ENCODE measurements around the gene UNK. TPM values are rescaled to one million over a fixed set of nuclear protein-coding genes. Genes with fewer than 3 reads are reported as not detected.

The UNK gene
- total and polyA plus RNA-seq, 2 of the 13 experiments (the other 11 are each of a cell fraction or from before 2014, with no cell fraction given), result 31.6 to 33.0 TPM

GRCh38 chr17:75764711-75765421 lies 19.7 kb upstream of the UNK start, which contains the start of gene GALK1:
TSS of gene GALK1 (minus strand) at chr17:75765192. CDS start at chr17:75765136, 56 bp downstream.
- peaks cover 60% of the 10 kb centered on the region for H3K4me1 ChIP-seq (ENCODE audit: insufficient read depth, low read length)
- no peaks in the 10 kb centered on the region for H3K79me2 ChIP-seq (ENCODE audit: insufficient read depth, low read length)
- in situ Hi-C loops (cut with HindIII; ENCODE audit: extremely low pct_ligation_motif_present, low pct_unique_long_range_greater_than_20kb) (no loop called here), intact Hi-C loops (cut with micrococcal nuclease; ENCODE audit: unreplicated experiment) (loop anchor here (2.0 kb wide), 1 partner anchor 16 kb away; no protein-coding TSS in a partner anchor)
- no peaks in the 10 kb centered on the region for H4K20me1 ChIP-seq (ENCODE audit: insufficient read depth, low read length)
- no peaks in the 10 kb centered on the region for H3K27me3 ChIP-seq (ENCODE audit: control insufficient read depth in 1 of 2, insufficient read depth in 2 of 2, low read length in 2 of 2)
- POLR2A ChIA-PET, result interaction anchor here (0.7 to 8.2 kb wide), 29 partner anchors 10 to 249 kb away, joined by 3 to 390 read pairs (median 5); partner anchors contain the start of genes ITGB4, RECQL5, SAP30BP and SMIM5
- WGBS (ENCODE audit: low lambda C conversion rate), result 0% methylated on average over 8 of the region's 71 CpGs
- peak within 1 kb of the TSS; percentile 77 to 87 (median 78) for H3K4me3 ChIP-seq (replicated peaks in 1 of 3; ENCODE audit: insufficient read depth in 1 of 3, low read depth in 2 of 3, low read length in 3 of 3)
- peak within 1 kb of the TSS; percentile 94 for H3K4me2 ChIP-seq (ENCODE audit: low read depth, low read length)
- peak within 1 kb of the TSS; percentile 79 for H3K9ac ChIP-seq (ENCODE audit: insufficient read depth, low read depth, low read length)
- peak; percentile 59 for DNase-seq (ENCODE audit: low spot score)
- CTCF ChIA-PET (ENCODE audit: low intra/inter-chr PET ratio, low total read pairs), result interaction anchor here (2.3 kb wide), 1 partner anchor 11 kb away, joined by 12 read pairs; no protein-coding TSS in a partner anchor
- H3K27ac ChIP-seq (ENCODE audit: extremely low read length, insufficient read depth, low read length), result peak within 1 kb of the TSS; percentile 79
- peak; percentile 73 for ATAC-seq
- BruUV-seq (replicated peaks), result TSS peak; percentile 66
- no peak for FAIRE-seq
- no peaks in the 10 kb centered on the region for H3K36me3 ChIP-seq (replicated peaks in 1 of 2; ENCODE audit: control insufficient read depth in 1 of 2, insufficient read depth in 2 of 2, low read length in 2 of 2)
- H3K9me3 ChIP-seq (ENCODE audit: low read length), result no peaks in the 10 kb centered on the region
- no peak within 1 kb of the TSS for H2AFZ ChIP-seq (ENCODE audit: low read length)
- TF ChIP-seq HNF4A (CRISPR knock-in tag; IDR thresholded peaks at IDR 0.05) (no peak), IKZF1 (IDR thresholded peaks at IDR 0.05) (no peak), CHCHD3 (CRISPR knock-in tag; IDR thresholded peaks at IDR 0.05) (no peak), ZFP62 (CRISPR knock-in tag; IDR thresholded peaks at IDR 0.05) (0 out of 2 replicates have a peak, but pooled peaks have one; percentile 27), BHLHE40 (IDR thresholded peaks at IDR 0.05; ENCODE audit: low read length) (no peak), IRF9 (CRISPR knock-in tag; IDR thresholded peaks at IDR 0.05; ENCODE audit: borderline replicate concordance) (no peak; the same call in 1 of the 2 replicates), ZNF879 (CRISPR knock-in tag; IDR thresholded peaks at IDR 0.05) (peak; percentile 55; the same call in 1 of the 2 replicates), ZNF775 (CRISPR knock-in tag; IDR thresholded peaks at IDR 0.05; ENCODE audit: borderline replicate concordance) (no peak), ZIK1 (CRISPR knock-in tag; IDR thresholded peaks at IDR 0.05; ENCODE audit: borderline replicate concordance, low read depth) (no peak; the same call in 1 of the 2 replicates), ZNF207 (IDR thresholded peaks at IDR 0.05; ENCODE audit: borderline replicate concordance) (no peak), ZSCAN9 (CRISPR knock-in tag; IDR thresholded peaks at IDR 0.05; ENCODE audit: borderline replicate concordance) (no peak), ZHX1 (CRISPR knock-in tag; IDR thresholded peaks at IDR 0.05; ENCODE audit: low read depth) (no peak), ZNF552 (CRISPR knock-in tag; IDR thresholded peaks at IDR 0.05; ENCODE audit: borderline replicate concordance) (0 out of 2 replicates have a peak, but pooled peaks have one; percentile 37), ZNF281 (CRISPR knock-in tag; IDR thresholded peaks at IDR 0.05; ENCODE audit: borderline replicate concordance) (peak; percentile 41), GMEB1 (CRISPR knock-in tag; IDR thresholded peaks at IDR 0.05; ENCODE audit: borderline replicate concordance) (no peak)

Measured in HepG2 (cell line).